Stimulated activated CD8-positive, alpha-beta memory T cell treated with anti-CD3 and anti-CD28 coated beads, Interleukin-15, amount 100 ng/mL, for 4 hours (primary cell): ENCODE measurements around the gene FTO.

Experiments used
- DNase-seq, 2 donors: peaks; one replicate each; pipeline ENCODE4 v3.0.0-alpha.2; 2020; ENCODE audit warnings: low read depth in 2 of 2

Gene FTO

DNA sequence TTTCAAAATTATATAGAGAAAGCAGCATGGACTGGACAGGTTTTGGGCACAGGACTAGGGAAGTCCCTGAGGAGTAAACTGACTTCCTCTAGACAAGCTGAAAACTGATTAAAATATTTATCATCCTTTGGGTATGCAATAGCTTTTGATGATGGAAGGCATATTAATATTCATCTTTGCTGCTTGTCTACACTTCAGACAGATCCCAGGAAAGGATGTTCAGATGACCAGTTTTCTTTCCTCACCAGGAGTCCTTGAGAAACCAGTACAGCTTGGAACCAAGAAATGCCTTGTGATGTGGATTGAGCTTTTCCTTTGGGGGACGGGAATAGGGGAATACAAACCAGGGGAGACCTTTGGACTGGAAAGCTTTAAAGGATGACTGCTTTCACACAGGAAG is 195.5 kb downstream of the FTO start:
- DNase-seq: no peak

DNA sequence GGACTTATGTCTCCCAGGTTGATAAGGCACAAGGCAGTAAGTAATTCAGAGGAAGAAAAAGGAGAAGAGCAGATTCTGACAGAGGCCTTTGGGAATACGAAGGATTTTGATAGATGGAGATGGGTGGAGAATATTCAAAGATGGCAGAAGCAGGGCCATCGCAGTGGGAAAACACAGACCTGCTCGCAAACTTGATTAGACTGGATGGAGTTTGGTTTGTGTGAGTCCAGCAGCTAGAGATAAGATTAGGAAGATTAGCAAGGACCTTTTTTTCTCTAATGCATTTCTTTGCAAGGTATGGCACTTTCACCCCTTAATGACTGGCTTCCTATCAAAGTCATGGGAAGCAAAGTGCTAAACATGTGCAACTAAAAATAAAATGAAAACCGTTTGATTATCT is 196.7 kb downstream of the FTO start:
- DNase-seq: no peak

DNA sequence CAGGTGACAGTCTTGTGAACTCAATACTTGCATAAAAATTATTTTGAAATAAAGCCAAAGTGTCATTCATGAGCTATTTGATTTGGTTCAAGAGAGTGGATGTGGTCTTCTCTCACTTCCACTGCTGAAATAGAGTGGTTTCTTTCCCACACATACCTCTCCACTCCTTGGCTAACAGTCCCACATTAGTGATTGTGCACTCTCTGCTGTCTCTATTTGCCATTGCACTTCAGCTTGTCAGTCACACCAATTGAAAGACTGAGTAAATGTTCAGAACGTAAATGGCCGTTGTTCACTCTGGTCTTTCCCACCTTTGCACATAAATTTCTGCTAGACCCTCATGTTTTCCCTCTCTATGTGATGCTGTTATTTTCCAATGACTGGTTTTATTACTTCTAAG is 197.5 kb downstream of the FTO start:
- no peak for DNase-seq

DNA sequence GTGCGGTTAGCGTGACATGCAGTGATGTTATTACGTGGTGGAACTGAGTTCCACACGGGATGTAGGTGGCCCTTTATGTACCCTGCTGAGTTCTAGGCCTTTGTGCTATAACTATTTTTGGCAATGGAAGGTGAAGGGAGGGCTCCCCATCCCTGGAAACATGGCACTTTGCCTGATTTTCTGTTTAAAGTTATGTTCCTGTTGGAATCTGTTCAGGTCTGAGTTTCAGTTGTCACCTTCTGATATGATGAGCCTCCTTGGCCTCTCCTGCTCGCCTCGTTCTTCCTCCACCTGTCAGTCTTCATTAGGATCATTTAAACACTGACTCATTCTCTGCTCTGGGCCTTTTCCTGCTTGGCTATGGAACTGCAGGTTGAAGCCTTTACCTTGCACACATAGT is 200.6 kb downstream of the FTO start:
- DNase-seq: no peak

DNA sequence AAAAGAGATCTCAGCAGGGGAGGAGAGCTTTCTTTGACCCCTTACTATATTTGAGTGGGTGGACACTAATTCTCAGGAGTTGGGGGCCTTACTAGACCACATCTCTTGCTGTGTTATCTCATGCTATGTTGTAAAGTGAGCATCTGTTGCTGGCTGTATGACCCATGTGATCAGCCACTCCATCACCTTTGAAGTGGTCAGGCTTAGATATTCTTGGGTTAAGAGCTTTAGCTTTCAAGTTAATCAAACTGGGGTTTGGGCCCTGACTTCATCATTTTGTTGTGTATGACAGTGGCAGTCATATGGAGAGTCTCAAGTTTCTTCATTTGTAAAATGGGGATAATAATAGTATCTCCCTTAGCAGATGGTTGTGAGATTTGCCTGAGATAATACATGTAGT is 201.1 kb downstream of the FTO start:
- DNase-seq: no peak

- no peak for DNase-seq
Observed at GRCh38 chr16:53908731-53909130, 204.8 kb downstream of the FTO start.

GRCh38 chr16:53910990-53911389 is 207.0 kb downstream of the FTO start:
- no peak for DNase-seq

- DNase-seq: no peak
Observed at GRCh38 chr16:53911513-53911912, 207.6 kb downstream of the FTO start.

DNA sequence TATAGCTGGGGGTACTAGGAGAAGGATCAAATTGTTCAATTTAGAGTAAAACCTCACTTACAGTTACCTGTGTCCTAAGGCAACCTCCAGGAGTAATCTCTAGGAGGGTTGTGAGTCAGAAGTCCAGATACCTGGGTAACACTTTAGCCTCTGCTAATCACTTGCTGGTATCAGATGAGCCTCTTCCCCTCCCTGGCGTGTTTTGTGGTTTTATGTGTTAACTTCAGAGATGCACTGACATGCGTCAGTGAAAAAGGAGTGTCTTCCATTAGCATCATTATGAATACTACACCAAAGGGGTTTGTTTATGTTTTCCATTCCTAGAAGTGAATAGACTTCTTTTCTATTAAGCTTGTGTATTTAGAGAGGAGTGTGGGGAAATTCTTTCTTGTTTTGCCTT is 208.2 kb downstream of the FTO start:
- peak in 1 of 2 donors; percentile 16 for DNase-seq

- DNase-seq: no peak
Observed at GRCh38 chr16:53913099-53913870, 209.3 kb downstream of the FTO start.

DNA sequence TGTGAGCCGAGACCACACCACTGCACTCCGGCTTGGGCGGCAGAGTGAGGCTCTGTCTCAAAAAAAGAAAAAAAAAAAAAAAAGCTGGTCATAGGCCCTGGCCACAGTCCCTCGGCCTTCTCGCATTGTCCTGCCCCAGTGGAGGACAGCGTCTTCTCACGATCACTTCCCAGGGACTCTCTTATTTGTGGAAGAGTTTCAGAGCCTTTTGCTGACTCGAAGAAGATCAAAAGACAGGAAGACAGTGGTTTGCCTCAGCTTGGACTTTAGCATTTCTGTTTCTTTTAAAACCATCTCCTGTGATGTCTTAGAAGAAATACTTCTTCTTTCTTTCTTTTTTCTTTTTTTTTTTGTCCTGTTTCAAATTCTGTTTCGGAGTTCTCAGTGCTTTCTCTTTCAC is 210.0 kb downstream of the FTO start:
- no peak for DNase-seq

DNA sequence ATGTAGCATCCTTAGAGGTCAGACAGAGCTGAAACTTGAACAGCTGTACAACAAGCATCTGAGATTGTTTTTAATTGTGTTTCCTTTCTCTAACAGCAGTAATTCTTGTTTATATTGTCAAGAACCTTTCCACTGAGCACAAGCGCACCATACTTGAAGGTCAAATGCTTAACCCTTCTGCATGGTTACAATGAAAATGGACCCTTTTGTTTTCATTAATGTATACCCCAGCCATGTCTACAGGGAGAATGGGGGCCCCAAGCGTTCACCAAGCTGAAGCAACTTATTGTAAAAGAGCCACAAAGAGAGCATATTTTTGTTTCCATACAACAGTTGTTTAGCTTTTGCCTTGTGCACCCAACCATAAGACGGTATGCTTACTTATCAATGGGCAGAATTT is 210.8 kb downstream of the FTO start:
- no peak for DNase-seq

- no peak for DNase-seq
Observed at GRCh38 chr16:53915452-53916160, 211.7 kb downstream of the FTO start.

DNA sequence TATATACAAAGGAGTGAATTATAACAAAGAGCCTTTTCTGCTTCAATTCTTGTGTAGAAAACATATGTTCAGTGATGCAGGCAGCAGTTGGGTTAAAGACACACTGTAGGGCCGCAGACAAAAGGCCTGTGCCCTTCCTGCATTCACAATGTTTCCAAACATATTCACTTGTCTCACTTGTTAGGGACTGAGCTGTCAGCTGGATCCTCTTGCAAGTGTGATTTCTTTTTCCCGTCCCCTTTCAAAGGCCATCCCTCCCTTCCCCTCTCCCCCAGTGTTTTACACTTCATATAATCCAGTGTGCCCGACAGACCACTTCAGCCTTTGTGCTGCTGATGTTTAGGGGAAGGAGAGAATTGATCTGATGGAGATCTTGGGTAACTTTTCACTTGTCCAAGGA is 217.0 kb downstream of the FTO start:
- DNase-seq: no peak

DNA sequence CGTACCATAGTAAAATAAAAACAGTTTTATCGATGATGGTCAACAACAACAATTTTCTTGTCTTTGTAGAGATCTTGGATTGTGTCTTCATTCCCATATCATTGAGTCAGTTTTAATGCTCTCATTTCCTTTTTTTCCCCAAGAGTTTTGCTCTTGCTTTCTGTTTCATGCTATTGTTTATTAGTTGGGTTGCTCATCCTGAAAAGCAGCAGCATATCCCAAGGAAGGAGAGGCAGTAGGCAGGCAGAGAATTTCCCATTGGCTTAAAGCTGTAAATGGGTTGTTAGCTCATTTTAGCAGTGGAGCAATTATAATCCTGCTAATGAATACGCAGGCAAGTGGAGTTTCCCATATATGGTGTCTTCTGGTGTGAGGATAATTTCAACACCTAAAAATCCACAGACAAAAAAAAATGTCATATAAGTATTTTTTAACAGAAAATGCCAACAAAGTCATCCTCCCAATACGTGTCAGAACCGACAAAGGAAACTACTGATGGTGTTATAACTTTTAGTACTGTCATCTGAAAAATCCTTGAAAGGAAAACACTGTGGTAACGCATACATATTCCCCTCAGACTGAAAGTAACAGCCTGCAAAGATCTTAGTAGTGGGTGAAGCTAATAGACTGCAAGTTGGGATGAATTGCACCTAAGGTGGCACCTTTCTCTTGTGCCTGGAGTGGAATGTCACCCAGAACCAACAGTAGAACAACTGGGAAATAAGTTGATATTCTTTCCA is 218.3 kb downstream of the FTO start:
- no peak for DNase-seq

DNA sequence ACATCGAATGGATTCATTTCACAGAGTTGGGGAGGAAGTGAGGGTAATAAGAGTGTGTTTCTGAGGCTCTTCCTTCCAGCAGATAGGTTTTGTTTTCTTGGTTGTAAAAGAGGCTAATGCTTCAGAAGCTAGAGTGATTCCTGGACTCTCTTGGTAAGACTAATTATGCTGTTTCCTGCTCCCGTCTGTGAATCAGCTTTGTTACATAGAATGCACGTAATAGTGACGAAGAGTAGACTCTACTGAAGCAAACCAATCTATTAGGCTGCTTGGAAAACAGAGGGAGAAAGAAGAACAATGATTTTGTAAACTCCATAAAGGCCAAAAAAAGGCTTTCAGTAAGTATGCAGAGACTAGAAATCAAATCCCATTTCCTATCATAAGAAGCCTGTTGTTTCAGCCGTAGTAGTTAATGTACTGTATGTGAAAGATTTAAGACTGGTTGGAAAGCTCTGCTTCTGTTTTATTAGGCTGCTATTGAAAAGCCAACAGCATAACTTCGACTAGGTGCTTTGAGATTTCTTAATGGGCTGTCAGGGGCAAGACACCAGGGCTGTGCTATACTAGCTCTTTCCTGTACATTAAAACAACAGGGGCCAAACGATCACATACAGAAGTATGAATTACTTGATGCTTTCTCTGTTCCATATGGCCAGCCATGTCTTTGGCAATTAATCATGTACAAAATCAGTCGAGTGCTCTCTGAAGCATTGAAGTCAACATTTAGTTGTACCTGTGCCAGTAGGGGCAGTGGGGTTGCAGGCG is 219.0 kb downstream of the FTO start:
- DNase-seq: no peak

GRCh38 chr16:53924331-53925106 is 220.6 kb downstream of the FTO start:
- no peak for DNase-seq

GRCh38 chr16:53925107-53925410 is 221.1 kb downstream of the FTO start:
- DNase-seq: no peak

GRCh38 chr16:53925526-53925925 is 221.6 kb downstream of the FTO start:
- DNase-seq: no peak

- no peak for DNase-seq
Observed at GRCh38 chr16:53926209-53926608, 222.3 kb downstream of the FTO start.

DNA sequence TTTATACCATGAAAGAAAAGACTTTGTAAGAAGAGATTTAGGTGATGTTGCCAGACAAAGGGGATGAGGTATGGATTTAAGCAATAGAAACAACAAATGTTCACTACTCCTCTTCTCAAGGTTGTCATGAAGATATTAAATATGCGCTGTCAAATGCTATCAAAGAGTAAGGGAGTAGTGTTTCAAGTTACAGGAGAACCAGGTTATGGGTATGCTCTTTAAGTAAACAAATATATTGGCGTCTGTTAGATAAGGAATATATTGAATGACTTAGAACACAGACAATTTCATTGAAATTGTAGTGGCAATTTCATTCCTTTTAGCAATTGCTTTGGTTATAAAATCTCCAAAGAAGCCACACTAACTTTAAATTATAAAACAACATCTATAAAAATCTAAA is 229.0 kb downstream of the FTO start:
- no peak for DNase-seq

- DNase-seq: no peak
Observed at GRCh38 chr16:53933407-53933806, 229.5 kb downstream of the FTO start.
